Measurements from ENCODE around the gene CRADD. TPM values are rescaled to one million over a fixed set of nuclear protein-coding genes. Genes with fewer than 3 reads are reported as not detected.
"Not testable (repeated sequence)": the region's sequence is repeated elsewhere in the genome, so short reads cannot be mapped to it uniquely, and the experiment has no call there.

CRADD gene
- total RNA-seq, 4 donors from 2014 or later: 16.1 to 43.3 (median 26.5) TPM

DNA sequence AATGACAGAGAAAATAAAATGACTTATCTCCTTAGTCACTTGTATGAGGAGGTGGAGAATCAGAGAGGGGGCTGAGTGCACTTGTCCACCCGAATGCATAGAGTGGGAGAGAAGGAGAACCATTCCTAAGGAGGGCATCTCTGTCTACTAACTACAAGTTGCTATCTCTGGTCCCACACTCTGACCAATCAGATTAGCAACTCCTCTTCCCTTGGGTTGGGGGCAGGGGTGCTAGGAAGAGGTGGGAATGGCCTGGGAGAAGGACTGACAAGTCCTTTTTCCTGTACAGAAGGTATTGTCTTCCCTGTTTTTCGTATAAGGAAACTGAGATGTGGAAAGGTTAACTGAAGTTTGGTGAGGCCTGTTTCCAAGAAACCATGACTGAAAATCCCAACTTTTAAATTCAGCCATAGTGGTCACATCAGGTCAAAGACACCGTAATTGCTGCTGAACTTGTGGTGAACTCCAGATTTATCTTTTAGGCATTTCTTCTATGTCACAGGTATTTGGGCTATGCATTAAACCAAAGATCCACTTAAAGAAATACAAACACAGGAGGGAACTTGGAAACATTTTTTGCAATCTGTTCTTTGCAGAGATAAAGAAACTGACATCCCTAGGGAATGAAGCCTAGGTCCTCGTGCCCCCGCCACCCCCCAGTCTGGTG, 207.8 kb downstream of the CRADD start:
- no peak for DNase-seq (ENCODE audit: low spot score in 2 of 2)
- no peak for TF ChIP-seq POLR2A (IDR thresholded peaks at IDR 0.05)
- TF ChIP-seq, protein P1, sequence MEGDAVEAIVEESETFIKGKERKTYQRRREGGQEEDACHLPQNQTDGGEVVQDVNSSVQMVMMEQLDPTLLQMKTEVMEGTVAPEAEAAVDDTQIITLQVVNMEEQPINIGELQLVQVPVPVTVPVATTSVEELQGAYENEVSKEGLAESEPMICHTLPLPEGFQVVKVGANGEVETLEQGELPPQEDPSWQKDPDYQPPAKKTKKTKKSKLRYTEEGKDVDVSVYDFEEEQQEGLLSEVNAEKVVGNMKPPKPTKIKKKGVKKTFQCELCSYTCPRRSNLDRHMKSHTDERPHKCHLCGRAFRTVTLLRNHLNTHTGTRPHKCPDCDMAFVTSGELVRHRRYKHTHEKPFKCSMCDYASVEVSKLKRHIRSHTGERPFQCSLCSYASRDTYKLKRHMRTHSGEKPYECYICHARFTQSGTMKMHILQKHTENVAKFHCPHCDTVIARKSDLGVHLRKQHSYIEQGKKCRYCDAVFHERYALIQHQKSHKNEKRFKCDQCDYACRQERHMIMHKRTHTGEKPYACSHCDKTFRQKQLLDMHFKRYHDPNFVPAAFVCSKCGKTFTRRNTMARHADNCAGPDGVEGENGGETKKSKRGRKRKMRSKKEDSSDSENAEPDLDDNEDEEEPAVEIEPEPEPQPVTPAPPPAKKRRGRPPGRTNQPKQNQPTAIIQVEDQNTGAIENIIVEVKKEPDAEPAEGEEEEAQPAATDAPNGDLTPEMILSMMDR (IDR thresholded peaks at IDR 0.05): no peak
- 88 to 90% methylated on average over 5 of the region's 5 CpGs for WGBS, 2 donors
- no peak overlapping the region for H3K4me3 ChIP-seq (ENCODE audit: low read depth, poor library complexity, severe bottlenecking)
- intact Hi-C loops (cut with DNase I; ENCODE audit: low total_unique reads): no loop called here

DNA sequence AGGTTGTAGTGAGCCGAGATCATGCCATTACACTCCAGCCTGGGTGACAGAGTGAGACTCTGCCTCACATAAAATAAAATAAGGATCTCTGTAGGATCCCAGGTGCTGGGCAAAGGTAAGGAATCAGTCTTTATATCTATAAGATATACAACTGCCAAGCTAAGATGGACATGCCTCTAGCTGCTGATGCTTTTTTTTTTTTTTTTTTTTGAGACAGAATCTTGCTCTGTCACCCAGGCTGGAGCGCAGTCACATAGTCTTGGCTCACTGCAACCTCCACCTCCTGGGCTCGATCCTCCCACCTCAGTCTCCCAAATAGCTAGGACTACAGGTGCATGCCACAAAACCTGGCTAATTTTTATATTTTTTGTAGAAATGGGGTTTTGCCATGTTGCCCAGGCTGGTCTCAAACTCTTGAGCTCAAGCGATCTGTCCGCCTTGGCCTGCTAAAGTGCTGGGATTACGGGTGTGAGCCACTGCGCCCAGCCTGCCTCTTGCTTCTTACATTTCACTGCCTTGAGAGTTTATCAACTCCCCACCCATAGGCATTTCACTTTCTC, 208.9 kb downstream of the CRADD start:
- WGBS, 2 donors: 83 to 93% methylated on average over 7 of the region's 7 CpGs
- H3K4me3 ChIP-seq (ENCODE audit: low read depth, poor library complexity, severe bottlenecking); DNase-seq (ENCODE audit: low spot score in 2 of 2); intact Hi-C loops (cut with DNase I; ENCODE audit: low total_unique reads): not testable (repeated sequence)

DNA sequence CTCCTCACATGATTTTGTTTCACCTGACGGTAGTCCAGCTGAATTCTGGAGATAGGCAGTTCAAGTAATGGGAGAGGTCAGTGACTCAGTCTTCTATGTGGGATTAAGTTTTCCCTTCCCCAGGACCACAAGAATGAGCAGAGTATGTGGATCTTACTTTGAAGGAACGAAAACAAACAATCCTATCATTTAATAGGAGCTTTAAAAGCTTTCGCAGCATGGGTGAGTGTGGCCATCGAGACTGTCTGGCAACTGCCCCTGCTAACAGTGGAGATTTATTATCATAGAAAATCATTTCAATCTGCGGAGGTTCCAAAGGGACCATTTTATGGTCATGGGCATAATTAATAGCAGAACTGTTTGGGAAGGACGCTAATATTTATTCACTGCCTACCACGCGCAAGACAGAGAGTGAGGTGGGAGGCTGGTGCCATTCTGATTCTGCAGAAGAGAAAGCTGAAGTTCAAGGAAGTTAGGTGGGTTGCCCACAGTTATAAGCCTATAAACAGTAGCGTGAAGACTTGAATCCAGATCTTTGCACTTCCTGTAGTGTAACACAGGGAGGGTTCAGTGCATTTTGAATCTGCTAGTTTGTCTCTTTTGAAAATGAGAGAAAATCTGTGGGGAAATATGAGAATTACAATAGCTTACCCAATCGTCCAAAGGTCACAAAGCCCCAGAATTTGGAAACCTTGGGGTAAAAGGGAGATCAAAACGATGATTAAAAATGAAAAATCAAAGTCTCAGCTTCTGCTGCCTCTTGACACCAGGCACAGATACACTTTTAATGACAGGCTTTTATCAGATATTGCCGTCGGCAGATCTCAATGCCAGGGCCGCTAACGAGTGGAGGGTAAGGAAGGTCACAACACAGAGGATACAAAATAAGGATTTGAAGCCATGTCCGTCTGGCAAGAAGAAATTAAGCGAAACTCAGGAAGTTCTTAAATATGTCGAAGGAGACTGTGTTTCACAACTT, 209.6 kb downstream of the CRADD start:
- no peak for DNase-seq (ENCODE audit: low spot score in 2 of 2)
- no peak overlapping the region for H3K4me3 ChIP-seq (ENCODE audit: low read depth, poor library complexity, severe bottlenecking)
- TF ChIP-seq POLR2A (IDR thresholded peaks at IDR 0.05): no peak
- TF ChIP-seq, protein P1 (IDR thresholded peaks at IDR 0.05): no peak
- WGBS, 2 donors: 61 to 73% methylated on average over 18 of the region's 18 CpGs
- intact Hi-C loops (cut with DNase I; ENCODE audit: low total_unique reads): no loop called here

DNA sequence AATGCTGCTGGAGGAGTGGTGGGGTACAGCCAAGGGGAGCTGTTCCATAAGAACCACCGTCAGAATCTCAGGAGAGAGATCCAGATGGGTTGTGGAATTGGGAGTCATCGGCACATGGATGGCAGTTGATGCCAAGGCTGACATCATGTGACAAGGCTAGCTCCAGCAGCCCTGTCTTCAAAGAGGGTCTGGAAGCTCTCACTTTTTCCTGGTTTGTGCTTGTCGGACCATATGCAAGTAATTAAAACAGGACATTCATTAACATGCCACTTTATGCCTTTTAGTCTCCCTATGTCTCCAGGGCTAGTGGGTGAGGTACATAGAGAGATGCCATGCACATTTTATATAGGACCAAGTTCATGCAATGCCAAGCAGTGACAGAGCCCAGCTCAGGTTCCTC, 211.8 kb downstream of the CRADD start:
- 68 to 83% methylated on average over 3 of the region's 3 CpGs for whole genome bisulfite sequencing, 2 donors
- H3K4me3 ChIP-seq (ENCODE audit: low read depth, poor library complexity, severe bottlenecking): no peak overlapping the region
- intact Hi-C loops (cut with DNase I; ENCODE audit: low total_unique reads): no loop called here
- DNase-seq (ENCODE audit: low spot score in 2 of 2): no peak
- TF ChIP-seq POLR2A (IDR thresholded peaks at IDR 0.05): no peak
- TF ChIP-seq, protein P1 (IDR thresholded peaks at IDR 0.05): no peak

DNA sequence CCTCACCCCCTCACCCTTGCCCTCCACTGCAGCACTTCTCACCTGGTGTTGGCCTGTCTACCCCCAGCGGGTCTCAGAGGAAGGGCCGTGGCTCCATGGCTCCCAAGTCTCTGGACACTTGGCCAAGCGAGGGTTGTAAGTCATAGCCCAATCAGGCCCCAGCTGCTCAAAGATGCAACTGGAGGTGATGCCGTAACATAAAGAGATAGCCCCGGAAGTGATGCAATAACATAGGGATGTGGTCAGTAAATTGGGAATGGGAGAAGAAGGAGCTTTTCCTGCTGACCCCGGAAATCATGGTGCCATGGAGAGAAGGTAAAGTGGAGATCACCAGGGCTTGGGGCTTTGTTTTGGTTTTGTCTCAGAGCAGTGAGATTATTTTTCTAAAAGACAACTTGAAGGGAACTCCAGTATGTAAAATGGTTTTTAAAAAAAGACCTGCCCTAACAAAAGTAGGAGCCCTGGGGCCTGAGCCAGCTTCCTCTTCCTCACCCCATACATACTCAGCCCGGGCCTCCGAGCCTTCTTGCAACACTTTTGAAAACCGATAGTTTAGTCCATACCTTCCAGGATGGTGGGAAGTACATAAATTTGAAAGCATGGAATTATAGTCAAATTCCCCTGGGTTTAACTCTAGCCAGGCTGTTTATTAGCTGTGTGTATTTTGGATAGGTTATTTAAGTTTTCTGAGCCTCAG, 212.5 kb downstream of the CRADD start:
- intact Hi-C loops (cut with DNase I; ENCODE audit: low total_unique reads): no loop called here
- no peak for TF ChIP-seq POLR2A (IDR thresholded peaks at IDR 0.05)
- TF ChIP-seq, protein P1 (IDR thresholded peaks at IDR 0.05): no peak
- WGBS, 2 donors: 87 to 91% methylated on average over 9 of the region's 9 CpGs
- no peak for DNase-seq (ENCODE audit: low spot score in 2 of 2)
- no peak overlapping the region for H3K4me3 ChIP-seq (ENCODE audit: low read depth, poor library complexity, severe bottlenecking)
